Tibial nerve (tissue), 4 donors: ENCODE results near the gene CBX5.

Source experiments
- EP300 ChIP-seq, 2 donors: sonication (generic); formaldehyde crosslinking; IDR thresholded peaks; one replicate each; pipeline ENCODE4 v1.6.1; 2017; ENCODE audit warnings: antibody characterized with exemption in 2 of 2, mild to moderate bottlenecking in 1 of 2
- POLR2A ChIP-seq, 2 donors: fragments of 450-650 bp; IDR thresholded peaks; one replicate each; pipeline ENCODE4 v1.6.1; 2017; ENCODE audit warnings: antibody characterized with exemption in 2 of 2, mild to moderate bottlenecking in 2 of 2, moderate library complexity in 2 of 2
- TF ChIP-seq, protein P1 (sequence below), 5 experiments: fragments of 200-600 bp in 3 of 5; fragments of 450-650 bp in 2 of 5; sonication (generic) in 3 of 5; IDR thresholded peaks; one replicate each; pipeline ENCODE4 v1.5.1; 2016 to 2019; ENCODE audit warnings: antibody characterized with exemption in 5 of 5, mild to moderate bottlenecking in 3 of 5, moderate library complexity in 2 of 5

DNA sequence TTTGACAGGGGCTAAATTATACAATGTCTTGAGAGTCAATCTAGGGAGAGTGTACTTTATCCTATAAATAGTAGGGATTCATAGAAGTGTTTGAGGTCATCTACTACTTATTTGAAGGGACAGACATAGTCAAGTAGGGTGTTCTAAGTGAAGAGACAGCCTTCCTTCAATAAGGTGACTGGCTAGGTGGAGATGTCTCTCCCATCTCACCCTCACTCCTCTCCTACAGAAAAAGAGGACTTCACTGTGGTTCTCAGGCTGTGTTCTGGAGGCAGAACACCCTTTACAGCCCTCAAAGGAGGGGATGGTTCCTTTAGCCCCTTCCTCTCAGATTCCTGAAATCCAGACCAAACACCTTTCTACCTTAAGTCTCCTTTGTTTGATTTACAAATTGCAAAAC lies 23.7 kb upstream of the CBX5 start:
- no peak for TF ChIP-seq POLR2A (IDR thresholded peaks at IDR 0.05)
- TF ChIP-seq, protein P1, sequence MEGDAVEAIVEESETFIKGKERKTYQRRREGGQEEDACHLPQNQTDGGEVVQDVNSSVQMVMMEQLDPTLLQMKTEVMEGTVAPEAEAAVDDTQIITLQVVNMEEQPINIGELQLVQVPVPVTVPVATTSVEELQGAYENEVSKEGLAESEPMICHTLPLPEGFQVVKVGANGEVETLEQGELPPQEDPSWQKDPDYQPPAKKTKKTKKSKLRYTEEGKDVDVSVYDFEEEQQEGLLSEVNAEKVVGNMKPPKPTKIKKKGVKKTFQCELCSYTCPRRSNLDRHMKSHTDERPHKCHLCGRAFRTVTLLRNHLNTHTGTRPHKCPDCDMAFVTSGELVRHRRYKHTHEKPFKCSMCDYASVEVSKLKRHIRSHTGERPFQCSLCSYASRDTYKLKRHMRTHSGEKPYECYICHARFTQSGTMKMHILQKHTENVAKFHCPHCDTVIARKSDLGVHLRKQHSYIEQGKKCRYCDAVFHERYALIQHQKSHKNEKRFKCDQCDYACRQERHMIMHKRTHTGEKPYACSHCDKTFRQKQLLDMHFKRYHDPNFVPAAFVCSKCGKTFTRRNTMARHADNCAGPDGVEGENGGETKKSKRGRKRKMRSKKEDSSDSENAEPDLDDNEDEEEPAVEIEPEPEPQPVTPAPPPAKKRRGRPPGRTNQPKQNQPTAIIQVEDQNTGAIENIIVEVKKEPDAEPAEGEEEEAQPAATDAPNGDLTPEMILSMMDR (IDR thresholded peaks at IDR 0.05), result no peak
- no peak for TF ChIP-seq EP300 (IDR thresholded peaks at IDR 0.05)
